Caco-2 (cell line): ENCODE results near the gene MEFV. TPM values are rescaled to one million over a fixed set of nuclear protein-coding genes. Genes with fewer than 3 reads are reported as not detected.

Experiments used
- BruUV-seq: library from RNA; stranded (reverse); fragments of 400-500 nt; replicated peaks from 2 replicates; lab custom pipeline; 2021; lab: Mats Ljungman, UMichigan
- CTCF ChIA-PET: fragments of 300-600 bp; sonication (Branson Sonifier 250); formaldehyde crosslinking; loops from one replicate; lab custom pipeline; 2022; ENCODE audit warnings: antibody characterized with exemption; lab: Charles Lee
- POLR2A ChIA-PET: fragments of 300-600 bp; sonication (Branson Sonifier 250); formaldehyde crosslinking; loops from one replicate; lab custom pipeline; 2022; ENCODE audit warnings: antibody characterized with exemption; lab: Charles Lee
- DNase-seq, 2 experiments: peaks; one replicate each; pipeline versions ENCODE4 v3.0.0 to v3.0.0-alpha.2; 2020 to 2022
- H3K27me3 ChIP-seq: replicated peaks from 2 replicates; pipeline ENCODE4 v1.6.0; 2011; ENCODE audit warnings: low read length; ENCODE audit not compliant: control insufficient read depth, insufficient read depth
- H3K36me3 ChIP-seq: 2 replicates; pipeline ENCODE4 v1.5.1; 2011; ENCODE audit warnings: low read length; ENCODE audit not compliant: control insufficient read depth, insufficient read depth
- H3K4me1 ChIP-seq: fragments of 250-450 bp; sonication (Bioruptor Pico); 2 replicates; pipeline ENCODE4 v1.5.1; 2020; ENCODE audit warnings: mild to moderate bottlenecking
- H3K4me3 ChIP-seq: 2 replicates; pipeline ENCODE4 v1.5.1; 2011; ENCODE audit warnings: low read depth, mild to moderate bottlenecking, control low read depth, low read length
- H3K9me3 ChIP-seq: fragments of 250-450 bp; sonication (Bioruptor Pico); 2 replicates; pipeline ENCODE4 v1.5.1; 2020; ENCODE audit warnings: mild to moderate bottlenecking, moderate library complexity
- H3K27ac Mint-ChIP-seq: one replicate; pipeline ENCODE4 v1.8.0; 2022; ENCODE audit warnings: mixed read lengths; ENCODE audit not compliant: unreplicated experiment
- H3K27me3 Mint-ChIP-seq: one replicate; pipeline ENCODE4 v1.8.0; 2022; ENCODE audit warnings: mixed read lengths; ENCODE audit not compliant: insufficient read depth, unreplicated experiment
- H3K36me3 Mint-ChIP-seq: one replicate; pipeline ENCODE4 v1.8.0; 2022; ENCODE audit warnings: mild to moderate bottlenecking, mixed read lengths; ENCODE audit not compliant: insufficient read depth, unreplicated experiment
- H3K4me1 Mint-ChIP-seq: one replicate; pipeline ENCODE4 v1.8.0; 2022; ENCODE audit warnings: low read depth, mixed read lengths; ENCODE audit not compliant: unreplicated experiment
- H3K4me3 Mint-ChIP-seq: one replicate; pipeline ENCODE4 v1.8.0; 2022; ENCODE audit warnings: mild to moderate bottlenecking, moderate library complexity, mixed read lengths; ENCODE audit not compliant: unreplicated experiment
- H3K9me3 Mint-ChIP-seq: one replicate; pipeline ENCODE4 v1.8.0; 2022; ENCODE audit warnings: mixed read lengths; ENCODE audit not compliant: unreplicated experiment
- intact Hi-C: fragments of 100-400 bp; cut with micrococcal nuclease; formaldehyde crosslinking; loops from one replicate; pipeline ENCODE4 v1.10.0; 2022; ENCODE audit not compliant: unreplicated experiment
- total RNA-seq: library from RNA; stranded (reverse); gene quantifications from 2 replicates; pipeline ENCODE4 v1.2.3, GENCODE V29; 2022
- TF ChIP-seq, protein P1 (sequence below), 2 experiments: fragments of 200-600 bp in 1 of 2; IDR thresholded peaks; 1 replicate in 1 of 2; 2 replicates in 1 of 2; pipeline versions ENCODE4 v1.5.1 to v1.8.0; 2011 to 2022; ENCODE audit warnings: antibody characterized with exemption in 1 of 2, control low read depth in 1 of 2, inconsistent platforms in 1 of 2, low read depth in 1 of 2, low read length in 1 of 2, mild to moderate bottlenecking in 1 of 2, moderate library complexity in 1 of 2; ENCODE audit not compliant: insufficient read depth in 1 of 2, severe bottlenecking in 1 of 2, unreplicated experiment in 1 of 2

The MEFV gene
- total RNA-seq, 1 experiment from 2014 or later = not detected

DNA sequence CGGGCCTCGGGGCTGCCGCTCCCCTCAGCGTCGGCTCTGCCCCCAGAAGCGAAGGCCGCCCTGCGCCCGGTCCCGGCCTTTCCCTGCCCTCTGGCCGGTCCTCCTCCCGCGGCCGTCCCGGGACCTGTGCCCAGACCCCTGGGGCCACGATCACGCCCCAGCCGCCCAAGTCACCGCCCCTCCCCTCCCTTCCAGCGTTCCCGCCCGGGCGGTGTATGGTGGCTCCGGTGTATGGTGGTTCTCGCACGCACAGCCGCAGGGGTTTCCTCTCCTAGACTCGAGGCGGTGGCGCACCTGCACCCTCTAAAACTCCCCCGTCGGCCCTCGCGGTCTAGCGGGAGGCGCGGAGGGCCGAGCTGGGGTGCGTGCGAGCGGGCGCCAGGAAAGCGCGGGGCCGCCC, 38.8 kb upstream of the MEFV start:
- DNase-seq = no peak
- BruUV-seq = no TSS peak
- Histone ChIP-seq H3K9me3 (peaks cover 18% of the 10 kb centered on the region), H3K36me3 (peaks cover 7% of the 10 kb centered on the region), H3K4me3 (no peak overlapping the region), H3K27me3 (no peaks in the 10 kb centered on the region), H3K4me1 (no peaks in the 10 kb centered on the region)
- no peak overlapping the region for H3K27ac Mint-ChIP-seq
- POLR2A ChIA-PET = no interaction called here
- H3K27me3 Mint-ChIP-seq = no peaks in the 10 kb centered on the region
- H3K9me3 Mint-ChIP-seq = peaks cover 13% of the 10 kb centered on the region
- H3K4me3 Mint-ChIP-seq = no peak overlapping the region
- peaks cover 49% of the 10 kb centered on the region for H3K36me3 Mint-ChIP-seq
- intact Hi-C loops = no loop called here
- CTCF ChIA-PET = no interaction called here
- H3K4me1 Mint-ChIP-seq = no peaks in the 10 kb centered on the region
- TF ChIP-seq, protein P1, sequence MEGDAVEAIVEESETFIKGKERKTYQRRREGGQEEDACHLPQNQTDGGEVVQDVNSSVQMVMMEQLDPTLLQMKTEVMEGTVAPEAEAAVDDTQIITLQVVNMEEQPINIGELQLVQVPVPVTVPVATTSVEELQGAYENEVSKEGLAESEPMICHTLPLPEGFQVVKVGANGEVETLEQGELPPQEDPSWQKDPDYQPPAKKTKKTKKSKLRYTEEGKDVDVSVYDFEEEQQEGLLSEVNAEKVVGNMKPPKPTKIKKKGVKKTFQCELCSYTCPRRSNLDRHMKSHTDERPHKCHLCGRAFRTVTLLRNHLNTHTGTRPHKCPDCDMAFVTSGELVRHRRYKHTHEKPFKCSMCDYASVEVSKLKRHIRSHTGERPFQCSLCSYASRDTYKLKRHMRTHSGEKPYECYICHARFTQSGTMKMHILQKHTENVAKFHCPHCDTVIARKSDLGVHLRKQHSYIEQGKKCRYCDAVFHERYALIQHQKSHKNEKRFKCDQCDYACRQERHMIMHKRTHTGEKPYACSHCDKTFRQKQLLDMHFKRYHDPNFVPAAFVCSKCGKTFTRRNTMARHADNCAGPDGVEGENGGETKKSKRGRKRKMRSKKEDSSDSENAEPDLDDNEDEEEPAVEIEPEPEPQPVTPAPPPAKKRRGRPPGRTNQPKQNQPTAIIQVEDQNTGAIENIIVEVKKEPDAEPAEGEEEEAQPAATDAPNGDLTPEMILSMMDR (IDR thresholded peaks at IDR 0.05; ENCODE audit: insufficient read depth in 1 of 2, low read depth in 1 of 2, low read length in 1 of 2, severe bottlenecking in 1 of 2, unreplicated experiment in 1 of 2) = no peak

DNA sequence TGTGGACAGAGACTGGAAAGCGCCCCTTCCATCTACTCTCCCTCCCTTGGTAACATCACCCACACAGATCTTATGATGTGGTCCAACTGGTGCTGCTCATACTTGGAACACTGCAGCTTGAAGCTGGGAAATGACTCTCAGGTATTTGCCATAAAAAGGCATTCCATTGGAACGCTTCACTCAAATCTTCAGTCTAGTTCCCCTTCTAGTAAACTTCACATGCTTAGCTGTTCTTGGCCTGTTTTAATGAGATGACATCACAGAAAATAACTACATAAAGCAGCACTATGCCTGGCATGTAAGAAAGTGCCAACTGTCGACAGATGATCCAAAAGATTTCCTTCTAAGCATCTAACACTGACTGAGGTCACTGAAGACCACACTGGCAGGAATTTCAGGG, 36.2 kb upstream of the MEFV start:
- Mint-ChIP-seq H3K4me3 (no peak overlapping the region), H3K4me1 (no peaks in the 10 kb centered on the region), H3K36me3 (peaks cover 72% of the 10 kb centered on the region), H3K9me3 (peaks cover 10% of the 10 kb centered on the region), H3K27ac (no peak overlapping the region), H3K27me3 (no peaks in the 10 kb centered on the region)
- peaks cover 38% of the 10 kb centered on the region for H3K9me3 ChIP-seq
- TF ChIP-seq, protein P1 (IDR thresholded peaks at IDR 0.05; ENCODE audit: insufficient read depth in 1 of 2, low read depth in 1 of 2, low read length in 1 of 2, severe bottlenecking in 1 of 2, unreplicated experiment in 1 of 2) = no peak
- H3K4me3 ChIP-seq = no peak overlapping the region
- BruUV-seq = no TSS peak
- H3K27me3 ChIP-seq = no peaks in the 10 kb centered on the region
- DNase-seq = no peak
- peaks cover 21% of the 10 kb centered on the region for H3K36me3 ChIP-seq
- POLR2A ChIA-PET = no interaction called here
- H3K4me1 ChIP-seq = no peaks in the 10 kb centered on the region
- CTCF ChIA-PET = no interaction called here
- intact Hi-C loops = no loop called here

DNA sequence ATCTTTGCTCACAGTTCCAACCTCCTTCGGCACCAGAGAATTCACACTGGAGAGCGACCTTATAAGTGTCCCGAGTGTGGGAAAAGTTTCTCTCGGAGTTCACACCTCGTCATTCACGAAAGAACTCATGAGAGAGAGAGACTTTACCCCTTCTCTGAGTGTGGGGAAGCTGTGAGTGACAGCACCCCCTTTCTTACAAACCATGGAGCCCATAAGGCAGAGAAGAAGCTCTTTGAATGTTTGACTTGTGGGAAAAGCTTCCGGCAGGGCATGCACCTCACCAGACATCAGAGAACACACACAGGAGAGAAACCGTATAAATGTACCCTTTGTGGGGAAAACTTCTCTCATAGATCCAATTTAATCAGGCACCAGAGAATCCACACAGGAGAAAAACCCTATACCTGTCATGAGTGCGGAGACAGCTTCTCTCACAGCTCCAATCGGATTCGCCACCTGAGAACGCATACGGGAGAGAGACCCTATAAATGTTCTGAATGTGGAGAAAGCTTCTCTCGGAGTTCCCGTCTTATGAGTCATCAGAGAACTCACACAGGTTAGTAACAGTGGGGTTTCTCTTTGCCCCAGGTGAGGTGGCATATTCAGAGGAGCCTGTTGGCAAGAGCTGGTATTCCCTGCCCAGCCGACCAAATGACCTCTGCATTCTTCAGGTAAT, 33.7 kb upstream of the MEFV start:
- TF ChIP-seq, protein P1 (IDR thresholded peaks at IDR 0.05; ENCODE audit: insufficient read depth in 1 of 2, low read depth in 1 of 2, low read length in 1 of 2, severe bottlenecking in 1 of 2, unreplicated experiment in 1 of 2) = no peak
- intact Hi-C loops = loop anchor here (10.0 kb wide), 1 partner anchor 115 kb away; the partner anchor contains the start of genes ZNF174 and ZSCAN32
- Mint-ChIP-seq H3K27ac (no peak overlapping the region), H3K4me3 (no peak overlapping the region), H3K4me1 (no peaks in the 10 kb centered on the region), H3K36me3 (peaks cover 93% of the 10 kb centered on the region), H3K9me3 (peaks cover 10% of the 10 kb centered on the region), H3K27me3 (no peaks in the 10 kb centered on the region)
- no peaks in the 10 kb centered on the region for H3K27me3 ChIP-seq
- no TSS peak for BruUV-seq
- ChIA-PET POLR2A (no interaction called here), CTCF (no interaction called here)
- H3K9me3 ChIP-seq = peaks cover 38% of the 10 kb centered on the region
- H3K4me3 ChIP-seq = no peak overlapping the region
- no peak for DNase-seq
- H3K36me3 ChIP-seq = peaks cover 32% of the 10 kb centered on the region
- H3K4me1 ChIP-seq = no peaks in the 10 kb centered on the region; the same call in 1 of the 2 replicates
